K562 (cell line): ENCODE results near the gene TENM4. TPM values are rescaled to one million over a fixed set of nuclear protein-coding genes. Genes with fewer than 3 reads are reported as not detected.

Experiments used
- ATAC-seq: fragments of 200-7000 bp; cut with Tn5 transposase; 3 replicates; pipeline ENCODE4 v1.9.1; 2020; ENCODE audit warnings: moderate library complexity
- BruUV-seq: library from RNA; stranded (reverse); fragments of 400-500 nt; replicated peaks from 2 replicates; lab custom pipeline; 2021; lab: Mats Ljungman, UMichigan
- CTCF ChIA-PET: fragments of 300-600 bp; formaldehyde crosslinking; extraction: SDS; loops from one replicate; lab custom pipeline; 2021; ENCODE audit warnings: low intra/inter-chr PET ratio; lab: Yijun Ruan, JAX
- POLR2A ChIA-PET: fragments of 300-600, 350-650 bp; sonication (Branson Sonifier 250); formaldehyde crosslinking; extraction: SDS; loops from one replicate; lab custom pipeline; 2021; ENCODE audit warnings: antibody characterized with exemption, inconsistent platforms; lab: Yijun Ruan, JAX
- DNase-seq, 4 experiments: peaks; one replicate each; pipeline versions ENCODE4 v3.0.0 to v3.0.0-alpha.2; 2011 to 2018; ENCODE audit warnings: low spot score in 3 of 4, mixed read lengths in 3 of 4; ENCODE audit errors: extremely low read depth in 1 of 4
- FAIRE-seq: peaks from 2 replicates; lab custom pipeline; 2011; peaks lifted over from hg19 to GRCh38; lab: Jason Lieb, UNC
- H2AFZ ChIP-seq: 2 replicates; pipeline ENCODE4 v1.6.0; 2011; ENCODE audit warnings: low read depth, low read length, control low read depth, inconsistent platforms
- H3K27ac ChIP-seq: fragments of 200-600 bp; 3 replicates; pipeline ENCODE4 v1.8.0; 2011; ENCODE audit warnings: low read depth, mild to moderate bottlenecking, control low read depth, inconsistent platforms, low read length, moderate library complexity, mixed read lengths; ENCODE audit errors: extremely low read depth
- H3K27me3 ChIP-seq, 2 experiments: fragments of 300-600 bp in 1 of 2; 2 replicates in 1 of 2; 3 replicates in 1 of 2; pipeline versions ENCODE4 v1.6.0 to v1.8.0; 2011; ENCODE audit warnings: inconsistent platforms in 2 of 2, low read length in 2 of 2, mild to moderate bottlenecking in 1 of 2, mixed read lengths in 1 of 2, moderate library complexity in 1 of 2; ENCODE audit not compliant: control insufficient read depth in 2 of 2, insufficient read depth in 2 of 2
- H3K36me3 ChIP-seq: fragments of 300-600 bp; 3 replicates; pipeline ENCODE4 v1.8.0; 2011; ENCODE audit warnings: mild to moderate bottlenecking, low read length, inconsistent platforms; ENCODE audit not compliant: control insufficient read depth, insufficient read depth
- H3K4me1 ChIP-seq, 2 experiments: fragments of 200-600 bp in 1 of 2; replicated peaks in 1 of 2; 2 replicates in 1 of 2; 3 replicates in 1 of 2; pipeline versions ENCODE4 v1.5.1 to v1.8.0; 2011; ENCODE audit warnings: inconsistent platforms in 2 of 2, low read length in 2 of 2, mild to moderate bottlenecking in 1 of 2, mixed read lengths in 1 of 2, moderate library complexity in 1 of 2; ENCODE audit not compliant: control insufficient read depth in 2 of 2, insufficient read depth in 2 of 2
- H3K4me2 ChIP-seq: 2 replicates; pipeline ENCODE4 v1.6.1; 2011; ENCODE audit warnings: low read length, control low read depth, inconsistent platforms, mixed read lengths; ENCODE audit not compliant: insufficient read depth
- H3K4me3 ChIP-seq: fragments of 200-600 bp; sonication (generic), shearing (Covaris generic); 2 replicates; pipeline ENCODE4 v1.5.1; 2016; ENCODE audit warnings: control low read depth, inconsistent platforms
- H3K79me2 ChIP-seq: fragments of 200-600 bp; 3 replicates; pipeline ENCODE4 v1.8.0; 2011; ENCODE audit warnings: low read length, inconsistent platforms; ENCODE audit not compliant: control insufficient read depth, insufficient read depth
- H3K9ac ChIP-seq, 2 experiments: 2 replicates each; pipeline versions ENCODE4 v1.6.0 to v1.6.1; 2011; ENCODE audit warnings: low read depth in 2 of 2, low read length in 2 of 2, control low read depth in 1 of 2, inconsistent platforms in 1 of 2, mild to moderate bottlenecking in 1 of 2, mixed read lengths in 1 of 2; ENCODE audit not compliant: insufficient read depth in 1 of 2
- H3K9me1 ChIP-seq: one replicate; pipeline ENCODE4 v1.6.0; 2011; ENCODE audit warnings: inconsistent platforms, mild to moderate bottlenecking, low read length, moderate library complexity; ENCODE audit not compliant: control insufficient read depth, insufficient read depth
- H3K9me3 ChIP-seq: replicated peaks from 2 replicates; pipeline ENCODE4 v1.5.1; 2011; ENCODE audit warnings: low read depth, low read length, inconsistent platforms; ENCODE audit not compliant: control insufficient read depth, insufficient read depth
- H4K20me1 ChIP-seq: replicated peaks from 2 replicates; pipeline ENCODE4 v1.6.1; 2011; ENCODE audit warnings: low read length, inconsistent platforms, mixed read lengths; ENCODE audit not compliant: control insufficient read depth, insufficient read depth
- CEBPG ChIP-seq, 3 experiments: fragments of 200-800 bp in 1 of 3; sonication (Bioruptor generic) in 1 of 3; sonication (generic) in 1 of 3; formaldehyde crosslinking in 1 of 3; IDR thresholded peaks in 2 of 3; conservative IDR thresholded peaks in 1 of 3; 2 replicates each; pipeline versions ENCODE4 v1.6.1 to v1.8.0; 2016 to 2022; ENCODE audit warnings: missing compliant biosample characterization in 2 of 3, missing genetic modification characterization in 2 of 3, mild to moderate bottlenecking in 1 of 3, missing genetic modification reagents in 1 of 3
- CXXC5 ChIP-seq: fragments of 250-450 bp; sonication (Bioruptor Pico); IDR thresholded peaks from 2 replicates; pipeline ENCODE4 v1.8.0; 2022; ENCODE audit warnings: inconsistent platforms, mild to moderate bottlenecking, moderate library complexity
- EGR1 ChIP-seq: fragments of 450-650 bp; conservative IDR thresholded peaks from 2 replicates; pipeline ENCODE4 v1.6.1; 2017; ENCODE audit warnings: mild to moderate bottlenecking
- HIVEP1 ChIP-seq: fragments of 250-450 bp; sonication (Bioruptor Pico); IDR thresholded peaks from 2 replicates; pipeline ENCODE4 v1.4.0; 2020; ENCODE audit warnings: mild to moderate bottlenecking
- HMG20A ChIP-seq: fragments of 450-650 bp; formaldehyde crosslinking; conservative IDR thresholded peaks from 2 replicates; pipeline ENCODE4 v1.4.0; 2020; ENCODE audit warnings: mild to moderate bottlenecking, mixed read lengths
- RBM15 ChIP-seq: fragments of 200-400 bp; formaldehyde crosslinking; IDR thresholded peaks from 2 replicates; pipeline ENCODE4 v1.6.1; 2018; ENCODE audit warnings: mild to moderate bottlenecking, low read length, moderate library complexity; ENCODE audit not compliant: insufficient read depth
- RNF2 ChIP-seq: sonication (generic); IDR thresholded peaks from 2 replicates; pipeline ENCODE4 v1.6.1; 2016
- XRCC4 ChIP-seq: IDR thresholded peaks from one replicate; pipeline ENCODE4 v1.6.1; 2011; ENCODE audit not compliant: insufficient read depth, insufficient read length; ENCODE audit errors: extremely low read depth
- WGBS: fragments of 100-300 bp; shearing (Covaris generic); methylation state at CpG from one replicate; pipeline ENCODE4 v1.1.6; 2016; ENCODE audit warnings: low coverage, mixed read lengths; ENCODE audit not compliant: insufficient coverage; ENCODE audit errors: missing lambda C conversion rate; 5-methylcytosine and 5-hydroxymethylcytosine counted together
- in situ Hi-C: fragments of 300-500 bp; cut with MboI; formaldehyde crosslinking; loops from 4 replicates; pipeline ENCODE4 v1.15.0; 2018; ENCODE audit warnings: inconsistent platforms, mixed read lengths
- intact Hi-C: fragments of 100-400 bp; cut with micrococcal nuclease; formaldehyde crosslinking; loops from 2 replicates; pipeline ENCODE4 v1.14.2; 2022
- polyA plus RNA-seq, 8 experiments: library from polyadenylated mRNA; depleted of rRNA in 4 of 8; stranded (reverse) in 5 of 8; unstranded in 3 of 8; fragments of >200 nt; fragmentation: Nextera tagmentation in 2 of 8; fragmentation: Illumina TruSeq in 1 of 8; extraction: Ambion mirVana in 2 of 8; extraction: Trizol in 1 of 8; gene quantifications; 2 replicates each; pipeline versions ENCODE4 v1.2.1 to v1.2.3, GENCODE V29; 2011 to 2014; ENCODE audit warnings: inconsistent platforms in 1 of 8, missing spikeins in 1 of 8
- total RNA-seq, 7 experiments: library from RNA; depleted of rRNA in 6 of 7; stranded (reverse); fragments of >200 nt in 6 of 7; fragmentation: Illumina TruSeq in 2 of 7; extraction: Trizol in 2 of 7; gene quantifications; 2 replicates each; pipeline versions ENCODE4 v1.2.1 to v1.2.3, GENCODE V29; 2011 to 2021; ENCODE audit warnings: low replicate concordance in 1 of 7
- TF ChIP-seq, protein P1 (sequence below): fragments of 450-650 bp; IDR thresholded peaks from 2 replicates; pipeline ENCODE4 v1.6.1; 2016; ENCODE audit warnings: low read depth, mild to moderate bottlenecking, moderate library complexity
- TF ChIP-seq, protein P2 (sequence below), 2 experiments: fragments of 450-650 bp; formaldehyde crosslinking in 1 of 2; IDR thresholded peaks; 2 replicates each; pipeline versions ENCODE4 v1.4.0 to v1.6.1; 2014 to 2020; ENCODE audit warnings: mild to moderate bottlenecking in 2 of 2, borderline replicate concordance in 1 of 2, low read depth in 1 of 2
- TF ChIP-seq, protein P3 (sequence below): fragments of 250-450 bp; sonication (Bioruptor Pico); IDR thresholded peaks from 2 replicates; pipeline ENCODE4 v1.8.0; 2022; ENCODE audit warnings: moderate library complexity, mild to moderate bottlenecking, inconsistent platforms

The TENM4 gene
- total and polyA plus RNA-seq, 9 of the 15 experiments (the other 6 are each of a cell fraction or from before 2014, with no cell fraction given), result 0.16 TPM; not detected in 8

DNA sequence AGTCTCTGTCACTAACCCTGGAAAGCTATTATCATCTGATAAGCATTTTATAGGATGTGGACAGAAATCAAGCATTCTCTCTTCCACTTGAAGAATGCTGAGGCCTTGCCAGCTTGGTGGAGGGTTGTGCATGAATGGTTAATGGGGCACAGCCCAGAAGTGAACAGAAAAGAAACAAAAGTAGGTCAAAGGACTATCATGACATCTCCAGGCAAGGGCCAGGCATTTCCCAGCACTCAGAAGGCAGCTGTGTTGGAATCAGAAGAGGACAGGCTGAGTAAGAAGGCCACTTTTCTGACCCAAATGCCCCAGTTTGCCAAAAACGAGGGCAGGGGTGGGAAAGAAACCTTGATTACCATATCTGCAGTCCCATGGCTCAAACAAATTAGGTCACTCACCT, 12.4 kb downstream of the TENM4 start:
- H3K27ac ChIP-seq, result no peak overlapping the region
- H3K9ac ChIP-seq, result no peak overlapping the region
- intact Hi-C loops (no loop called here), in situ Hi-C loops (no loop called here)
- no peak overlapping the region for H3K4me3 ChIP-seq
- no peaks in the 10 kb centered on the region for H3K27me3 ChIP-seq
- H3K4me1 ChIP-seq, result no peaks in the 10 kb centered on the region
- DNase-seq (no peak), ATAC-seq (no peak), FAIRE-seq (no peak)
- BruUV-seq, result no TSS peak
- no peak overlapping the region for H2AFZ ChIP-seq
- H3K9me3 ChIP-seq, result no peaks in the 10 kb centered on the region
- ChIA-PET CTCF (no interaction called here), POLR2A (no interaction called here)
- H3K36me3 ChIP-seq, result no peaks in the 10 kb centered on the region
- no peaks in the 10 kb centered on the region for H3K79me2 ChIP-seq
- H3K4me2 ChIP-seq, result no peak overlapping the region
- H3K9me1 ChIP-seq, result no peaks in the 10 kb centered on the region
- WGBS, result 0% methylated on average over 1 of the region's 1 CpG
- TF ChIP-seq RBM15, result no peak
- no peak for TF ChIP-seq CEBPG (CRISPR knock-in tag; IDR thresholded peaks at IDR 0.05)
- TF ChIP-seq CEBPG (tag; conservative IDR thresholded peaks at IDR 0.05 in 1 of 2, IDR thresholded peaks at IDR 0.05 in 1 of 2), result no peak
- TF ChIP-seq EGR1, result no peak
- TF ChIP-seq, protein P1, sequence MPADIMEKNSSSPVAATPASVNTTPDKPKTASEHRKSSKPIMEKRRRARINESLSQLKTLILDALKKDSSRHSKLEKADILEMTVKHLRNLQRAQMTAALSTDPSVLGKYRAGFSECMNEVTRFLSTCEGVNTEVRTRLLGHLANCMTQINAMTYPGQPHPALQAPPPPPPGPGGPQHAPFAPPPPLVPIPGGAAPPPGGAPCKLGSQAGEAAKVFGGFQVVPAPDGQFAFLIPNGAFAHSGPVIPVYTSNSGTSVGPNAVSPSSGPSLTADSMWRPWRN, result no peak
- no peak for TF ChIP-seq HIVEP1
- TF ChIP-seq, protein P2, sequence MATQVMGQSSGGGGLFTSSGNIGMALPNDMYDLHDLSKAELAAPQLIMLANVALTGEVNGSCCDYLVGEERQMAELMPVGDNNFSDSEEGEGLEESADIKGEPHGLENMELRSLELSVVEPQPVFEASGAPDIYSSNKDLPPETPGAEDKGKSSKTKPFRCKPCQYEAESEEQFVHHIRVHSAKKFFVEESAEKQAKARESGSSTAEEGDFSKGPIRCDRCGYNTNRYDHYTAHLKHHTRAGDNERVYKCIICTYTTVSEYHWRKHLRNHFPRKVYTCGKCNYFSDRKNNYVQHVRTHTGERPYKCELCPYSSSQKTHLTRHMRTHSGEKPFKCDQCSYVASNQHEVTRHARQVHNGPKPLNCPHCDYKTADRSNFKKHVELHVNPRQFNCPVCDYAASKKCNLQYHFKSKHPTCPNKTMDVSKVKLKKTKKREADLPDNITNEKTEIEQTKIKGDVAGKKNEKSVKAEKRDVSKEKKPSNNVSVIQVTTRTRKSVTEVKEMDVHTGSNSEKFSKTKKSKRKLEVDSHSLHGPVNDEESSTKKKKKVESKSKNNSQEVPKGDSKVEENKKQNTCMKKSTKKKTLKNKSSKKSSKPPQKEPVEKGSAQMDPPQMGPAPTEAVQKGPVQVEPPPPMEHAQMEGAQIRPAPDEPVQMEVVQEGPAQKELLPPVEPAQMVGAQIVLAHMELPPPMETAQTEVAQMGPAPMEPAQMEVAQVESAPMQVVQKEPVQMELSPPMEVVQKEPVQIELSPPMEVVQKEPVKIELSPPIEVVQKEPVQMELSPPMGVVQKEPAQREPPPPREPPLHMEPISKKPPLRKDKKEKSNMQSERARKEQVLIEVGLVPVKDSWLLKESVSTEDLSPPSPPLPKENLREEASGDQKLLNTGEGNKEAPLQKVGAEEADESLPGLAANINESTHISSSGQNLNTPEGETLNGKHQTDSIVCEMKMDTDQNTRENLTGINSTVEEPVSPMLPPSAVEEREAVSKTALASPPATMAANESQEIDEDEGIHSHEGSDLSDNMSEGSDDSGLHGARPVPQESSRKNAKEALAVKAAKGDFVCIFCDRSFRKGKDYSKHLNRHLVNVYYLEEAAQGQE (IDR thresholded peaks at IDR 0.05; ENCODE audit: borderline replicate concordance), result no peak
- TF ChIP-seq, protein P2 (CRISPR knock-in tag; IDR thresholded peaks at IDR 0.05; ENCODE audit: low read depth), result no peak
- TF ChIP-seq RNF2, result no peak
- TF ChIP-seq CXXC5 (CRISPR knock-in tag), result no peak
- no peak for TF ChIP-seq XRCC4
- TF ChIP-seq HMG20A (CRISPR knock-in tag), result no peak
- TF ChIP-seq, protein P3, sequence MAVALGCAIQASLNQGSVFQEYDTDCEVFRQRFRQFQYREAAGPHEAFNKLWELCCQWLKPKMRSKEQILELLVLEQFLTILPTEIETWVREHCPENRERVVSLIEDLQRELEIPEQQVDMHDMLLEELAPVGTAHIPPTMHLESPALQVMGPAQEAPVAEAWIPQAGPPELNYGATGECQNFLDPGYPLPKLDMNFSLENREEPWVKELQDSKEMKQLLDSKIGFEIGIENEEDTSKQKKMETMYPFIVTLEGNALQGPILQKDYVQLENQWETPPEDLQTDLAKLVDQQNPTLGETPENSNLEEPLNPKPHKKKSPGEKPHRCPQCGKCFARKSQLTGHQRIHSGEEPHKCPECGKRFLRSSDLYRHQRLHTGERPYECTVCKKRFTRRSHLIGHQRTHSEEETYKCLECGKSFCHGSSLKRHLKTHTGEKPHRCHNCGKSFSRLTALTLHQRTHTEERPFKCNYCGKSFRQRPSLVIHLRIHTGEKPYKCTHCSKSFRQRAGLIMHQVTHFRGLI (CRISPR knock-in tag), result no peak
- H4K20me1 ChIP-seq, result no peaks in the 10 kb centered on the region
